HEK293 (cell line): ENCODE measurements around the gene LRSAM1.

Experiments used
- SP7 ChIP-seq: fragments of 450-650 bp; formaldehyde crosslinking; IDR thresholded peaks from 2 replicates; pipeline ENCODE4 v1.5.1; 2016; ENCODE audit warnings: missing biosample characterization, missing genetic modification characterization
- ZFP41 ChIP-seq: fragments of 450-650 bp; formaldehyde crosslinking; IDR thresholded peaks from 2 replicates; pipeline ENCODE4 v1.5.1; 2016; ENCODE audit warnings: missing biosample characterization, missing genetic modification characterization, borderline replicate concordance
- ZNF341 ChIP-seq: fragments of 450-650 bp; formaldehyde crosslinking; IDR thresholded peaks from 2 replicates; pipeline ENCODE4; 2016; ENCODE audit warnings: low read depth, missing biosample characterization, missing genetic modification characterization
- ZNF530 ChIP-seq: fragments of 450-650 bp; formaldehyde crosslinking; IDR thresholded peaks from 2 replicates; pipeline ENCODE4 v1.5.1; 2016; ENCODE audit warnings: low read depth, missing biosample characterization, missing genetic modification characterization
- ZXDB ChIP-seq: fragments of 450-650 bp; formaldehyde crosslinking; IDR thresholded peaks from 2 replicates; pipeline ENCODE4 v1.5.1; 2016; ENCODE audit warnings: missing biosample characterization, missing genetic modification characterization
- TF ChIP-seq, protein P1 (sequence below): fragments of 450-650 bp; formaldehyde crosslinking; IDR thresholded peaks from 2 replicates; pipeline ENCODE4 v1.5.1; 2016; ENCODE audit warnings: missing biosample characterization, missing genetic modification characterization
- TF ChIP-seq, protein P2 (sequence below): fragments of 450-650 bp; formaldehyde crosslinking; IDR thresholded peaks from 2 replicates; pipeline ENCODE4 v1.5.1; 2016; ENCODE audit warnings: missing biosample characterization, missing genetic modification characterization

GRCh38 chr9:127535834-127536233 is 84.5 kb downstream of the LRSAM1 start:
- TF ChIP-seq, protein P1, sequence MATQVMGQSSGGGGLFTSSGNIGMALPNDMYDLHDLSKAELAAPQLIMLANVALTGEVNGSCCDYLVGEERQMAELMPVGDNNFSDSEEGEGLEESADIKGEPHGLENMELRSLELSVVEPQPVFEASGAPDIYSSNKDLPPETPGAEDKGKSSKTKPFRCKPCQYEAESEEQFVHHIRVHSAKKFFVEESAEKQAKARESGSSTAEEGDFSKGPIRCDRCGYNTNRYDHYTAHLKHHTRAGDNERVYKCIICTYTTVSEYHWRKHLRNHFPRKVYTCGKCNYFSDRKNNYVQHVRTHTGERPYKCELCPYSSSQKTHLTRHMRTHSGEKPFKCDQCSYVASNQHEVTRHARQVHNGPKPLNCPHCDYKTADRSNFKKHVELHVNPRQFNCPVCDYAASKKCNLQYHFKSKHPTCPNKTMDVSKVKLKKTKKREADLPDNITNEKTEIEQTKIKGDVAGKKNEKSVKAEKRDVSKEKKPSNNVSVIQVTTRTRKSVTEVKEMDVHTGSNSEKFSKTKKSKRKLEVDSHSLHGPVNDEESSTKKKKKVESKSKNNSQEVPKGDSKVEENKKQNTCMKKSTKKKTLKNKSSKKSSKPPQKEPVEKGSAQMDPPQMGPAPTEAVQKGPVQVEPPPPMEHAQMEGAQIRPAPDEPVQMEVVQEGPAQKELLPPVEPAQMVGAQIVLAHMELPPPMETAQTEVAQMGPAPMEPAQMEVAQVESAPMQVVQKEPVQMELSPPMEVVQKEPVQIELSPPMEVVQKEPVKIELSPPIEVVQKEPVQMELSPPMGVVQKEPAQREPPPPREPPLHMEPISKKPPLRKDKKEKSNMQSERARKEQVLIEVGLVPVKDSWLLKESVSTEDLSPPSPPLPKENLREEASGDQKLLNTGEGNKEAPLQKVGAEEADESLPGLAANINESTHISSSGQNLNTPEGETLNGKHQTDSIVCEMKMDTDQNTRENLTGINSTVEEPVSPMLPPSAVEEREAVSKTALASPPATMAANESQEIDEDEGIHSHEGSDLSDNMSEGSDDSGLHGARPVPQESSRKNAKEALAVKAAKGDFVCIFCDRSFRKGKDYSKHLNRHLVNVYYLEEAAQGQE: no peak
- TF ChIP-seq, protein P2, sequence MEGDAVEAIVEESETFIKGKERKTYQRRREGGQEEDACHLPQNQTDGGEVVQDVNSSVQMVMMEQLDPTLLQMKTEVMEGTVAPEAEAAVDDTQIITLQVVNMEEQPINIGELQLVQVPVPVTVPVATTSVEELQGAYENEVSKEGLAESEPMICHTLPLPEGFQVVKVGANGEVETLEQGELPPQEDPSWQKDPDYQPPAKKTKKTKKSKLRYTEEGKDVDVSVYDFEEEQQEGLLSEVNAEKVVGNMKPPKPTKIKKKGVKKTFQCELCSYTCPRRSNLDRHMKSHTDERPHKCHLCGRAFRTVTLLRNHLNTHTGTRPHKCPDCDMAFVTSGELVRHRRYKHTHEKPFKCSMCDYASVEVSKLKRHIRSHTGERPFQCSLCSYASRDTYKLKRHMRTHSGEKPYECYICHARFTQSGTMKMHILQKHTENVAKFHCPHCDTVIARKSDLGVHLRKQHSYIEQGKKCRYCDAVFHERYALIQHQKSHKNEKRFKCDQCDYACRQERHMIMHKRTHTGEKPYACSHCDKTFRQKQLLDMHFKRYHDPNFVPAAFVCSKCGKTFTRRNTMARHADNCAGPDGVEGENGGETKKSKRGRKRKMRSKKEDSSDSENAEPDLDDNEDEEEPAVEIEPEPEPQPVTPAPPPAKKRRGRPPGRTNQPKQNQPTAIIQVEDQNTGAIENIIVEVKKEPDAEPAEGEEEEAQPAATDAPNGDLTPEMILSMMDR: no peak
- TF ChIP-seq ZNF530 (tag by site-specific recombination): no peak
- no peak for TF ChIP-seq ZNF341 (tag by site-specific recombination)
- TF ChIP-seq ZFP41 (tag by site-specific recombination): no peak
- no peak for TF ChIP-seq SP7
- TF ChIP-seq ZXDB (tag by site-specific recombination): no peak
